ENCODE data around the gene MYO7B.

MYO7B gene

DNA sequence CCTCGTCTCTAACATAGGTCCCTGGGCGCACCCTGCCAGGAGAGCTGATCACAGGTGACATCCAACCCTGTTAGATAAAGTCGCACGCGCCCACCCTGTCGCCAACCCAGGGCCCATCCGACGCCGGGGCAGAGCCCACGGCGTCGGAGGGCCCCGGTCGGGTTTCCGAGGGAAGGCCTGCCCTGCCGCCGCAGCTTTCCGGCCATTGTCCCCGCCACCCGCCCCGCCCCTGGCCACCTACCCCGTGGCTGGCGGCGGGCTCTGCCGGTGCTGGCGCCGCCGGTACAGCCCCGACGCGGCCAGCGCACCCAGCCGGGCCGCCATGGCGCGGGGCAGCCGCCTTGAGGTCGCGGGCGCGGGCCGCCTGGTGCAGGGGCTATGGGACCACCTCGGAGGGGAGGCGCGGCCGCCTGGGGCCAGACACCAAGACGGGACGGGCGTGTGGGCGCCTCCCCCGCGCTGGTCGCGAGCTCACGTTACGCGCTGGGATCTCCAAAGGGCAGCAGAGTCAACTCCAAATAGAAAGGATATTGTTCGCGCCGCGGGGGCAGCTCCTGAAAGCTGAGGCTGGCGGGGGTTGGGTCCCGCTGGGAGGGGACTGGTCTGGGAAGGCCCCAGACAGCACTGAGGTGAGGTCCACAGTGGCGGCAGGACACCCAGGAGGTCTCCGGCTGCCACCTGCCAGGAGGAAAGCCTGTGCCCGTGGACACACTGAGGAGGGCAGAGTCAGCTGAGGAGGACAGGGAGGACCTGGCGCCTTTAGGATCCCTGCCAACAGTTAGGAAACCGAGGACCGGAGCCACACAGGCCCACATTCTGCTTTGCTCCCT, 128.8 kb downstream of the MYO7B start:
- DNase-seq (ENCODE audit: low read depth), result no peak

DNA sequence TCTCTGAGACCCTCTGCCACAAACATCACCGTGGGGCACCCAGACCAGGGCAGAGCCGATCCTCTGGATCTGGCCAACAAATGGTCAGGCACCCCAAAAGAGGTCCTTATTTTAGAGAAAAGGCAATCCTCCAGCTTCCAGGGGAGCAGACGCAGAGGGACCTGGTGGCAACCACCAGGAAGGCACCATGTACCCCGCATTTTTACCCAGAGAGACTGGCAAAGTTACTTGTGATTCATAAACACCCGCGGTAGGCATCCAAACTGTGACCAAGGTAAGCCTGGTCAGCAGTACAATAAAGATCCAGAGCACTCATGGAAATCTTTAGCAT, 129.4 kb downstream of the MYO7B start:
- no peak for DNase-seq (ENCODE audit: low read depth)

DNA sequence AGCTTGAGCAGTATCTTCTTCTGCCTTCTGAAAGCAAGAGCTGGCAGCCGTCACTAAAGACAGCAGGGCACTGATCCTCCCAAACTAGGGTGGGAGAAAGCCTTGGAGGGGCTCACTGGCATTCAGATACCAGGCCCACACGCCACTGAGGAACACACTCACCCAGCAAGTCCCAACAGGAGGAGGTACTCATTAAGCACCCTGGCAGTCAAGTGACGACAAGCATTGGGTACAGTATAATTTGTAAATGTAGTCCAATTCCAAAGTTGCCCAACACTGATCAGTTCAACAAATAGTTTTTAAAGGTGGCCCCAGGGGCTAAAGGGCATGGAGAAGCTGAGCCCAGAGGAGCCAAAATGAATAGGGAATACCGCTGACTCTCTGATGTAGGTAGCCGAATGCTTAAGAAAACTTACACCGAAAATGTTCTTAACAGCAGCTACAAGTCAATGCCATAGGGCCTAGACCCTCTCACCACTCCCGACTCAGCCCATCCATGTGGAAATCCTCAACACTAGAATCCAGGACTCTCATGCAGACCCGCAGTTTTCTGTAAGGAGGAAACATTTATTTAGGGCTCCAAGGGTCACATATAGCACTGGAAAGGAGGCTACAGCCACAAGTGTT, 129.9 kb downstream of the MYO7B start:
- no peak for DNase-seq (ENCODE audit: low read depth)

DNA sequence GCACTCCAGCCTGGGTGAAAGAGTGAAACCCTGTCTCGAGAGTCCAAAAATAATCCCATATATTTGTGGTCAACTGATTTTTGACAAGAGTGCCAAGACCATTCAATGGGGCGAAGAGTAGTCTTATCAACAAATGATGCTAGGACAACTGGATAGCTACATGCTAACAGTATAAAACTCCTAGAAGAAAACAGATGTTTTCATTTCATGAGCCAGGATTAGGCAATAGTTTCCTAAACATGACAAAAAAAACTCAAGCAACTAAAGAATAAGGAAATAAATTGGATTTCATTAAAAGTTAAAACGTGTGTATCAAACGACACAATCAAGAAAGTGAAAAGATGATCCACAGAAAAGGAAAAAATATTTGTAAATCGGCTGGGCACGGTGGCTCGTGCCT, 133.6 kb downstream of the MYO7B start:
- DNase-seq (ENCODE audit: low read depth), result no peak

DNA sequence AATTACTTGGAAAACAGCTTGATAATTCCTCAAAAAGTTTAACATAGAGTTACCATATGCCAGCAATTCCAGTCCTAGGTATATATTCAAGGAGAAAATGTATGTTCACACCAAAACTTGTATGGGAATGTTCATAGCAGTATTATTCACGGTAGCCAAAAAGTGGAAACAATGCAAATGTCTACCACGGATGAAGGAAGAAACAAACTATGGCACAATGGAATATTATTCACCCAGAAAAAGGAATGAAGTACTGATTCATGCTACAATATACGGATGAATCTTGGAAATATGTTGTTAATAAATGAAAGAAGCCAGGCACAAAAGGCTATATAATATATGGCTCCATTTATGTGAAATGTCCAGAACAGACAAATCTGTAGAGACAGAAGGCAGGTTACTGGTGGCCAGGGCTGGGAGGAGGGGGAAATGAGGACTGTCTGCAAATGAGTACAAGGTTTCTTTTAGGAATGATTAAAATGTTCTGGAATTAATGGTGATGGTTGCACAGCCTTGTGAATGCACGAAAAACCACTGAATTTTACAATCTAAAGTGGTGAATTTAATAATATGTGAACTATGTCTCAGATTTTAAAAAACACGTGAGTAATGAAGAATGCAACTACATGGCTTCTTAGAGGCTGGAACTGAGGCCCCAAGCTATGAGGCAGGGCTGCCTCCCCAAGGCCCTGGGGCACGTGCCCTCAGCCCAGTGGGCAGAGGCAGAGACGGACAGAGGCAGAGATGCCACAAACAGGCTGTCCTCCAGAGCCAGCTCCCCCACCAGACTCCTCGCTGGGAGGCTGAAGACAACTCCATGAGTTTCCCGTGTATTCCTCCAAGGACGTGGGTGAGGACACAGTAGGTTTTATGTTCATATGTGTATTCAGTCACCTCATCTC, 134.8 kb downstream of the MYO7B start:
- no peak for DNase-seq (ENCODE audit: low read depth)

DNA sequence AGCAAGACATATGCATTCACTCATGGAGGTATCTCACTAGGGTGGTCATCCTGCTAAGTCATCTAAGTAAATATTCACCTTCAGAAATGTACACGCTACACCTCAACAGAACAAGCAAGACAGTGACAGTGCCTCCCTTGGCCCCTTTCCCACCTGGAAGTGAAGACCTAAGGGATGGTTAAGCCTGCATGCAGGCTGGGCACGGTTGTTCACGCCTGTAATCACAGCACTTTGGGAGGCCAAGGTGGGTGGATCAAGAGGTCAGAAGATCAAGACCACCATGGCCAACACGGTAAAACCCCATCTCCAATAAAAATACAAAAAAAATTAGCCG, 135.4 kb downstream of the MYO7B start:
- no peak for DNase-seq (ENCODE audit: low read depth)

DNA sequence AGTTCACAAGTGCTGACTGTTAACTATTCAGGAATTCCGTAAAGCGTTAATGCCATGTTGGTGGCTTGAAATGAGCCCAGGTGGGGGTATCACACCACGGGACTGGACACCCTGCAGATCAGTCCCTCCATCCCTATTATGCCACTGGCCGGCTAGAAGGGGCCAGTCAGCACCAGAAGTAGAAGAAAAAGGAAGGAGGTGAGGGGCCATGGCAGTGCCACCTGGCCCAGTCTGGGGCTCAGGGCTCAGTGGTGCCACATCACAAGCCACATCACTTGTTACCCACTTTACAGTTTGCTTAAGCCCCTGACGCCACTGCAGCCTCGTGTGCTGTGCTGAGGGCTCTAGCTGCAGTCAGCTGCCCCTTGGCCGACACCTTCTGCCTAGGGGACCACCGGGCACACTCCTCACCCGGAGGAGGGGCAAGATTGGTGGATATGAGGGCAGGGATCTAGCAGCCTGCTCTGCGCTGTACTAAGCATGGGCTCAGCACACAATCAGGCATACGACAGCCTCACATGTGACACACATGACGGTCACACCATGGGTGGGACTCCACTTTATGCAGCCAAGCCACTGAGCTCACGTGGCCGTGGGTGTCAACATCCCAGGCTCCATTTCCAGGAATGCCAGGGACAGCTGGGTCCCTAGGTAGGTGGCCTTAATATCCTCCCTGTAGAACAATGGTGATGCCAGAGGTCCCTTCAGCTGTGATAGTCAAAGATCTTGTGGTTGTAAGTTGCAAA, 136.2 kb downstream of the MYO7B start:
- DNase-seq (ENCODE audit: low read depth), result no peak

DNA sequence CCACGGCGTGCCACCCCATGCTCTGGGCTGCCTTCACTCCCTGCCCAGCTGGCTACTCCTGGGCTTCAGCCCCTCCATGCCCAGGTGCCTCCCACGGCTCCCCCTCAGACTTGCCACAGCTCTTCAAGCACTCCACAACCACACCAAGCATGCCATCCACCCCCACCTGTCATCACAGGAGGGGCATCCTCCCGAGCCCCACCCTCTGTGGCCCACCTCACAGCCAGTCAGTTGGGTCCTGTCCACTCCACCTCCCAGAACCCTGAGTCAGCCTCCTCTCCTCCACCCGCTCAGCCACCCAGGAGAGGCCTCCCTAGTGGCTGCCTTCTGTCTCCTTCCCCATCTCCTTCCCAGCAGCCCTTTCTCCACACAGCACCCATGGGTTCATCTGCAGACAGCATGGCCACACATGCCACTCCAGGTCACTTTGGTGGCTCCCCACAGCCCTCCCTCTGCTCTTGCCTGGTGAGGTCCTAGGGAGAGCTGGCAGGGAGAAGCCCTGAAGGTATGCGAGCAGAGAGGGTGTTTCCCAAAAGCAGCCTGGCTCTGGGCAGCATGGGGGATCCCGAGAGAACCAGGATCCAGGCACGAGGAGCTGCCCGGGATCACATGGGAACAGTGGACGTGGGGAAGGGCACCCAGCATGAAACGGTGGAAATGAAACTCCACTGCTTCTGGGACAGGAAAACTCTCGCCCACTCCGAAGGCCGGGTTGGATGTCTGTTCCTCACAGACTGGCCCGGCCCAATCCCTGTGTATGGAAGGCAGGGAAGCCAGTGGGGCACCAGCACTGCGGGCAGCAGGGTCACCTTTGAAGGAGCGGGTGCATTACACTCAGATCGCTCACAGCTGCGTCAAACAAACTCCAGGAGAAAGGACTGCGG, 137.1 kb downstream of the MYO7B start:
- no peak for DNase-seq (ENCODE audit: low read depth)

DNA sequence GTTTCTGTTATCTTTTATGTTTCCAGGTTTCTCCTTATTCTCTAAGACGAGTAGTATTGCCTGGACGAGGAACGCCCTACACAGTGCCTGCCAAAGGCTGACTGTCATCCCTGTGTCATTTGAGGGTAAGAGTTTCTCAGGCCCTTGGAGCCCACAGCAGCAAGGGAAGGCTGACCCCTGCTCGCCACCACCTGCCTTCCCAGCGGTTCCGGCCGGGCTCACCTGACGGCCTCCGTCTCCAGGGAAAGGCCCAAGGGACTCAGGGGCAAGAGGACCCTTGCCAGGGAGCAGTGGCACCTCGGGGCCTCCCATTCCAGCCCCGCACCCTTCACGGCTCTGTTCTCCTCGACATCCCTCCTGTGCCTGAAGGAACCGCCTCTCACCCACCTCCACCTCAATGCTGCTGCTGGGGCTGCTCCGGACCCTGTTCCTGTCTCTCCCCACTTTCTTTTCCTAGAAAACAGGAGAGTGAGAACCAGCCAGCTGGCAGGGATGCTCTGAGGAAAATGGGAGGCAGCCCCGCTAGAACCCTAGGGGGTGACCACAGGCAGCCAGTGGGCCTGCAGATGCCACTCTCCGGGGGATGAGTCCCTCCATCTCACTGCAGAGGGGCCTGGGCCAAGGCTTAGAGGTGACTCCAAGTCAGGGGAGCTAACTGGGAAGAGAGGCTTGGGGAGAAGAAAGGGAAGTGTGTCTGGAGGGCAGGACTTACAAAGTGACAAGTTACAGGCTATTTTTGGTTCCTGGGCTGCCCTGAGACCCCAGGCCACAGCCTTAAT, 138.0 kb downstream of the MYO7B start:
- no peak for DNase-seq (ENCODE audit: low read depth)

DNA sequence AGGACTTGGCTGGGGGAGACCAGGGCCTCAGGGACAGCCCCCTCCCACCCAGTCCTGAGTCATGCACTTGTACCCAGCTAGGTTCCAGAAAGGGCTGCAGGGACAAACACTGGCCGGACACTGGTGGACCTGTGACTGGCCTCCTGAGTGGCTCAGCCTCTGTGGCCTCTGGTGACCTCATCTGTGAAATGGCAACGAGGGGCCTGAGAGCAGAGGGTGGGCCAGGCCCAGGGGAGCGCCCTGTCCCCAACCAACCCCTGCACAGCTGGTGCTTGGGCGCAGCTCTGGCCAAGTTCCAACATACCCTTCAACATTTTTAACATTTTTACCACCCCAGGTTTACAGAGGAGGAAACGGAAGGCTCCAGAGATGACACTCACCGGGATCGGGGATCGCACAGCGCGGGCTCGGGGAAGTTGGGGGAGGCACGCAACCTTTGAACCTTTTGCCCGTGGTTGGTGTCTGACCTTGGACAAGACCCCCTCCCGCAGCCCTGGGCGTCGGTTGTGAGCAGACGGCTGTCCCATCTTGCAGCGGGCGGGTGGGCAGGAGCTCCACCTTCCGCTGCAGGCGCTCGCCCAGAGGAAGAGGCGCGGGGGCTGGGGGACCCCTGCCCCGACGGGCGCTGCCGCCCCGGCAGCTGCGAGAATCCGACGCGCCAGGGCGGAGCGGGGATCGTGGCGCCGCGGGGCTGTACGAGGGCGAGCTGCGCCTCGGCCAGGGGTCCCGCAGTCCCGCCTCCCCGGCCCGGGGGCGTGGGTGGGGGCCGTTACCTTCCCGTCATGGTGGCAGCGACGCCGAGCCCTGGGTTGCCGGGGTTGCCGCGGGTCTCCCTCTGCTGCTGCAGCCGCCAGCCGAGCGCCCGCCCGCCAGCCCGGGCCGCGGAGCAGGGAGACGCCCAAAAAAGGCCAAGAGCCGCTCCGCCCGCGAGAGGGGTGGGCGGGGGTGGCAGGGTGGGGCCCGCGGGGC, 139.0 kb downstream of the MYO7B start:
- no peak for DNase-seq (ENCODE audit: low read depth)

DNA sequence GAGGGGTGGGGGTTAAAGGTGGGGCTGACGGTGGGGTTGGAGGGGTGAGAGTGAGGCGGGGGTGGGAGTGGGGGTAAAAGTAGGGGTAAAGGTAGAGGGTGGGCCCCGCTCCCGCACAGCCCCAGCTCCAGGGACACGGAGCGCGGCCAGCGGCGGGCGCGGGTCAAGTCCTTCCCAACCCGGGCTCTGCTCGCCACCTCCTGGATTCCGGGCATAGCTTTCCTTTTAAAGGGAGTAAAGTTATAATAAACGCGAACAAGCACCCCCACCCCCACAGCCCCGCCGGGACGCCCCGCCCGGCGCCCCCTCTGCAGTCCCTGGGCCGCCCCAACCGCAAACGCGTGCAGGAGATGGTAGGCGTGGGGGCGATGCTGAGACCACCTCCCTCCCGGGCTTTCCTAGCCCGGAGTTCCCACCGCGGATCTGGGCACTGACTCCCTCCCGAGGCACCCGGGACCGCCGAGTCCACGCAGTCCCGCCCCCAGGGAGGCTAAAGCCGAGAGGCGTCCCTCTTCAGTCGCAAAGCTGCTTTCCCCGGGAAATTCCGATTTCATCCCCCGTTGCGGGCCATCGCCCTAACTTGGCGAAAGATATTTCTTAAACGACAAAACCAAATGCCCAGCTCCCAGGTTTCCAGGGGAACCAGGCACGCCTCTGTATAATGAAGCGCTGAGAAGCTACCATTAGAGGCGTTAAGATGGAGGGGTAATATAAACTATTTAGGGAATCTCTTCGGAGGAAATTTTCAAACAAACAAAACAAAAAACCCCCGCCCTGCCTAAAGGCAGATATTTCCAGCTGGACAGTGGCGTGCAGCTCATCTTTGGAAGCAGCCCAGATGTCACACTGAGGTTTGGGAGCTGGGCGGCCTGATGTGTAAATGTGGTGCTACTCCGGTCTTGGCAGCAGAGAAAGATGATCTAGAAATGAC, 140.1 kb downstream of the MYO7B start, which contains the start of gene LIMS2:
TSS of gene LIMS2 (minus strand) at position 200 of the 931 bp plus-strand sequence. CDS start 506 bp downstream, outside the sequence.
- no peak for DNase-seq (ENCODE audit: low read depth)

DNA sequence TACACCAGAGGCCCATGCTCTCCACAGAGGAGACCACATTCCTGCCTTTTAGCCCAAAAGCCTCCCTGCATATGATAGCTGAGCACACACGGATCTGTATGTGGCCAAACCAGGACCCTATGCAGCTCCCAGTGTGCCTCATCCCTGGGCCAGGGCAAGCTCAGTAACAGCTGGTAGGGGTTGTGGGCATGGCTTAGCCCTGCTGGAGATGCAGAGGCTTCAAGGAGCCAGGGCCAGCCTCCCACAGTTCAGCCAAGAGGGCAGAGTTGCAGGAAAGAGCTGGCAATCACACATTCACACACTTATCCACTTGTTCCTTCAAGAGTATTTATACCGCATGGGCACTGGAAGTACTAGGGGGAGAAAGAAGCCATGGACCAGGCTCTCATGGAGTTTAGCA, 141.4 kb downstream of the MYO7B start:
- no peak for DNase-seq (ENCODE audit: low read depth)

DNA sequence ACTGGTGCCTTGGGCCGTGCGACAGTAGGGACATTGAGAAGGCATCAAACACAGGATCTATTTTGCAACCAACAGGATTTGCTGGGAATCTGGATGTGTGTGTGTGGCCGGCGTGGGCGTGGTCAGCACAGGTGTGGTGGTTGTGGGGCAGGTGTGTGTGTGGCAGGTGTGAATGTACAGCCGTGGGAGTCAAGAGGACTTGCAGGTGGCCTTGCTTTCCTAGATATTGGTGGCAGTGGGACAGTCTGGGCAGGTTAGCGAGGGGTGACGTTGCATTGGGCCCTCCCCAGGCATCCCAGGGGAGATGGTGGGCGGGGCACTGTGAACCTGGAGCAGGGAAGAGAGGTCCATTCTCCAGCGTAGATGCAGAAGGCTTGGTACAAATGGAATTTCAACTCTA, 143.0 kb downstream of the MYO7B start:
- DNase-seq (ENCODE audit: low read depth), result no peak

DNA sequence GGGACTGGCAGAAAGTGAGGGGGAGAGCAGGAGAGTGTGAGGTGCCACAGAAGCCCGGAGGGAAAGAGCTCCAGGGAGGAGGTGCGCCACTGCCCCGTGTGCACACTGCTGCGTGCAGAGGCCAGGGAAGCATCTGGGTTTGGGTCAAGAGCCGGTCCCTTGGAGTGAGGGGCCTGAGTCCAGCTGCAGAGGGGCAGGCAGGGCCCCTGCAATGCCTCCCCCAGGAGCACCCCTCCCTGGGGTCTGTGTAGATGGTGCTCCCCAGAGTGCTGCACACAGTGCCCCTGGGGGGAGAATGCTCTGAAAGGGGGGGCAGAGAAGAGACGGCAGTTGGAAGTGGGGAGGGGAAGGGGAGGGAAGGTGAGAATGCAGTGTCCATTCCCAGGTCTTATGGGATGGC, 143.5 kb downstream of the MYO7B start:
- no peak for DNase-seq (ENCODE audit: low read depth)

DNA sequence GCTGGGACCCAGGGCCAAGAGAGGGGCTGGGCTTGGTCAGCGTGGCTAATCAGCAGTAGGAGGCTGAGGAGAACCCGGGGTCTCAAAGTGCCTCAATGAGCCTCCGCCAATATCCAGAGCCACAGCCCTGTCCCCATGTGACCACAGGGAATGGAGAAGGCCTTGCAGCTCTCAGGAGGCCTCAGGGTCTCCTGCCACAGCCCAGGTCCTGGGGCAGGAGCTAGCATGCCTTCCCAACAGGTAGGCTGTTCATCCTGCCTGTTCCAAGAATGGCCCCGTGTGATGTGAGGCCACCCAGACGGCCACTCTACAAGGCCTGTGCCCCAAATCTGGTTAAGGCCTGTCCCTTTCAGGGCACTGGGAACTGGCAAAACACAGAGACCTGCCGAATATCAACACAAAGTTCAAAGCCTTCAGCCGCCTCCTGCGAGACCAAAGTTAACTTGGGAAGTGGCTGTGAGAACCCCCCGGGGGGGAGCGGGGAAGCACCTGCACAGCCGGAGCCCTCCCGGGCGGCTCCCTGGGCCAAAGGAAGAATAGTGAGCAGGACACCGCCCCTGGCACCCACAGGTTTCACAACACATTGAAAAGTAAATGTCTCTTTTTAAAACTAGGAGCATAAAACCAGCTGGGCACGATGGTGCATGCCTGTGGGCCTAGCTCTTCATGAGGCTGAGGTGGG, 144.3 kb downstream of the MYO7B start:
- no peak for DNase-seq (ENCODE audit: low read depth)

DNA sequence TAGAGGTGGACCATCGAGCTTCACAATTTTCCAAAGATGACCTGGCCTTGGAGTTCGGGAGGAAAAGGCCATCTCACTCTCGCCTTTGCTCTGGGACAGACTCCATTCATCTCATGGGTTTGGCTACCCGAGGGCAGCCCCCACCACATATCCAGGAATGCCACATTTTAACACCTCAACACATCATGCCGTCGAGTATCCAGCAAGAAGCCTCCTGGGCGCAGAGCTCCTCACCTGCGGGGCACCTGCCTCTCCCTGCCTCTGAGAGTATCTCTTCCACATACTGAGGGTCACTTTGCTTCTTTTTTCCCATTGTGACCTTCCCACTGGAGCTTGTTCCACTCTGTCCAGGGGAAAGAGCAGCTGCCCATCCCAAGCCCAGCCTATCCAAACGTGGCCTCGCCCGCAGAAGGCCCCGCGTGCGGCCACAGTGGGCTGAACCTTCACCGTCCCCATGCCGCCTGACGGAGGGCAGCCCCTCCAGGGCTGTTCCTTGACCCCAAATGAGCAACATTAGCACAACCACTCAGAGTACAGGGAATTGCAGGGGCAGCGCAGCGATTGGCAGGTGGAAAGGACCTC, 145.3 kb downstream of the MYO7B start:
- DNase-seq (ENCODE audit: low read depth), result no peak

DNA sequence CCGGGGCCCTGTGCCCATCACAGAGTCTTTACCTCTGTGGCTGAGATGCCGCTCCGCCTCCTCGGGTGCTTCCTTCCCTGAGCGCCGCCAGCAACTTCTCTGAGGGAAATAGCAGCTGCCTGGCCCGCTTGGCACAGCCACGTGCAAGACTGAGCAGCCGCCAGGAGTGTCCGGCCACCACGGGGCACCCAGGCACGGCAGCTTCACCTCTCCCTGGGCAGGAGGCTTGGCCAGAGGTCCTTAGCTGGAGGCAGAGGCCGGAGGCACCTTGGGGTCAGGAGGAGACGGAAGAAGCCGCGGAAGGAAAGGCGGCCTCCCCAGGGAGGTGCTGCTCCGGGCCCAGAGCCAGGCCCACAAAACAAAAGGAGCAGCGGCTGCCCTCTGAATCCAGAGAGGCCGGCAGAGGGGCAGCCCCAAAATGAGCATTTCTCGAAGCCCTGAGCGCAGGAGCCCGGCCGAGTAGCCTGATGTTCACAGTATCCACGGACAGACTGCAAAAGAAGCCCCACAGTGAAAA, 145.9 kb downstream of the MYO7B start:
- no peak for DNase-seq (ENCODE audit: low read depth)
